Stomach smooth muscle (tissue), 2 donors: ENCODE data around the gene SSBP2.
"Not testable (repeated sequence)": the region's sequence is repeated elsewhere in the genome, so short reads cannot be mapped to it uniquely, and the experiment has no call there.

Experiments
- H3K27ac ChIP-seq: one replicate; pipeline ENCODE4 v1.7.0; 2013; ENCODE audit warnings: mild to moderate bottlenecking, low read length, inconsistent platforms
- H3K27me3 ChIP-seq, 2 donors: one replicate each; pipeline ENCODE4 v1.7.0; 2013; ENCODE audit warnings: low read length in 2 of 2; ENCODE audit not compliant: insufficient read depth in 2 of 2, control insufficient read depth in 1 of 2
- H3K36me3 ChIP-seq, 2 donors: one replicate each; pipeline ENCODE4 v1.7.0; 2013; ENCODE audit warnings: low read length in 2 of 2; ENCODE audit not compliant: control insufficient read depth in 2 of 2, insufficient read depth in 2 of 2
- H3K4me1 ChIP-seq: one replicate; pipeline ENCODE4 v1.7.0; 2013; ENCODE audit warnings: low read length; ENCODE audit not compliant: control insufficient read depth, insufficient read depth
- H3K4me3 ChIP-seq, 2 donors: one replicate each; pipeline ENCODE4 v1.7.0; 2013; ENCODE audit warnings: low read length in 2 of 2
- H3K9ac ChIP-seq, 2 donors: one replicate each; pipeline ENCODE4 v1.7.0; 2013; ENCODE audit warnings: low read length in 2 of 2, mild to moderate bottlenecking in 1 of 2
- H3K9me3 ChIP-seq, 2 donors: one replicate each; pipeline ENCODE4 v1.7.0; 2013; ENCODE audit warnings: low read length in 2 of 2; ENCODE audit not compliant: control insufficient read depth in 2 of 2
- donor health status: healthy.
- donor health status: Pancreatic carcinoma.

SSBP2 gene

GRCh38 chr5:81638471-81638870, 112.4 kb downstream of the SSBP2 start:
- H3K4me3 ChIP-seq, result no peak overlapping the region
- no peaks in the 10 kb centered on the region for H3K27me3 ChIP-seq
- no peaks in the 10 kb centered on the region for H3K9me3 ChIP-seq
- H3K36me3 ChIP-seq, result peaks cover 0 to 8% of the 10 kb centered on the region in 2 donors
- no peak overlapping the region for H3K27ac ChIP-seq
- no peak overlapping the region for H3K9ac ChIP-seq
- H3K4me1 ChIP-seq, result no peaks in the 10 kb centered on the region

GRCh38 chr5:81633891-81634290, 117.0 kb downstream of the SSBP2 start:
- no peak overlapping the region for H3K27ac ChIP-seq
- no peaks in the 10 kb centered on the region for H3K27me3 ChIP-seq
- H3K4me1 ChIP-seq, result no peaks in the 10 kb centered on the region
- H3K36me3 ChIP-seq, result peaks cover 0 to 8% of the 10 kb centered on the region in 2 donors
- no peak overlapping the region for H3K4me3 ChIP-seq
- no peaks in the 10 kb centered on the region for H3K9me3 ChIP-seq
- H3K9ac ChIP-seq, result no peak overlapping the region

DNA sequence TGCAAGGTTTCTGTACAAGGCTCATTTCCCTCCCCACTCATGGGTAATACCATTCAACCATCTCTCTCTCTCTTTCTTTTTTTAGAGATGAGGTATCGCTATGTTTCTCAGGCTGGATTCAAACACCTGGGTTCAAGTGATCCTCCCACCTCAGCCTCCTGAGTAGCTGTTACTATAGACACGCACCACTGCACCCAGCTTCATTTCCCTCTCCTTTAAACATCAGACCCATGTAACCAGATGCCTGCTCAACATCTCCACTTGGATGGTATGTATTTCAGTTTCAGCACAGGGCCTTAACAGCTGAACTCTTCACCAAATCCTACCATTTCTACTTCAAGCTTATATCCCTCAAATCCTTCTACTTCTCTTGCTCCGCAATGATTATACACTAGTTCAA, 117.4 kb downstream of the SSBP2 start:
- no peak overlapping the region for H3K4me3 ChIP-seq
- H3K36me3 ChIP-seq, result peaks cover 0 to 8% of the 10 kb centered on the region in 2 donors
- no peak overlapping the region for H3K9ac ChIP-seq

GRCh38 chr5:81632679-81633078, 118.2 kb downstream of the SSBP2 start:
- Histone ChIP-seq H3K27me3 (no peaks in the 10 kb centered on the region), H3K9ac (no peak overlapping the region), H3K4me3 (no peak overlapping the region), H3K4me1 (no peaks in the 10 kb centered on the region), H3K36me3 (peaks cover 0 to 8% of the 10 kb centered on the region in 2 donors), H3K27ac (no peak overlapping the region), H3K9me3 (no peaks in the 10 kb centered on the region)

More for the DNA sequence above, 117.4 kb downstream of the SSBP2 start:
- H3K4me1 ChIP-seq, result no peaks in the 10 kb centered on the region
- no peaks in the 10 kb centered on the region for H3K9me3 ChIP-seq
- H3K27me3 ChIP-seq, result no peaks in the 10 kb centered on the region
- H3K27ac ChIP-seq, result no peak overlapping the region

DNA sequence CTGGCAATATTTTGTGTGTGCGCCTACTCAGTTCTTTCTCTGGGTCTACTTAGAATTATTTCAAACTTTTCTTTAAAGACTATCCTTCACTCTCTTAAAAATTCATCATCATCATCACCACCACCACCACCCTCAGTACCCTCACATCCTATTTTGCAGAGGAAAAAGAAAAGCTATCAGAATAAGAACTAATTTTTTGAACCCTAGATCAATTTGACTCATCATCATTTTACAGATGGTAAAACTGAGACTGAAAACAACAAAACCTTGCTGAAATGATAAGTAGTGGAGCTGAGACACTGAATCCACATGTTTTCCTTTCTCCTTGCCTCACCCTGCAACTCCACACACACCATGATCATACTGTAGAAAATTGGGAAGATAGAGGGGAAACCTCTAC, 119.3 kb downstream of the SSBP2 start:
- H3K4me3 ChIP-seq, result no peak overlapping the region
- no peaks in the 10 kb centered on the region for H3K4me1 ChIP-seq
- H3K9ac ChIP-seq, result no peak overlapping the region
- peaks cover 0 to 8% of the 10 kb centered on the region in 2 donors for H3K36me3 ChIP-seq
- H3K27ac ChIP-seq, result no peak overlapping the region
- H3K9me3 ChIP-seq, result no peaks in the 10 kb centered on the region
- H3K27me3 ChIP-seq, result no peaks in the 10 kb centered on the region

- H3K27me3 ChIP-seq, result no peaks in the 10 kb centered on the region
- no peaks in the 10 kb centered on the region for H3K4me1 ChIP-seq
- no peak overlapping the region for H3K27ac ChIP-seq
- no peaks in the 10 kb centered on the region for H3K9me3 ChIP-seq
- no peak overlapping the region for H3K4me3 ChIP-seq
- no peak overlapping the region for H3K9ac ChIP-seq
- peaks cover 0 to 7% of the 10 kb centered on the region in 2 donors for H3K36me3 ChIP-seq
Measured at GRCh38 chr5:81631124-81631523, 119.8 kb downstream of the SSBP2 start.

DNA sequence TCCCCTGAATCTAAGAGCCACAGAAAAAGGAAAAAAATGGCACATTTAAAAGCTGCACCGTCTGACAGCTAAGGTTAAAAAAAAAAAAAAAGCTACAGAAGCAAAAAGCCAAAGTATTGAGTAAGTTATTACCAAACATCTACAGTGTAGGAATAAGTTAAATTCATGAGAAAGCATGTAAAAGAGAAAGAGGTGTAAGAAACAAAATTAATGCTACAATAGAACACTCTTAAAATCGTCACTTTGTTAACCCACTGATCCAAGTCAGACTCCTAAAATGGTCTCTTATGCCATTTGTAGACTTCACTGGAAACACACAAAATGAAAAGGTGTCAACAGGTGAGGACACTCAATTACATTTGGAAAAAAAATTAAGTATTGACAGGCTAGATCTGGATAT, 120.2 kb downstream of the SSBP2 start:
- H3K36me3 ChIP-seq, result peaks cover 0 to 4% of the 10 kb centered on the region in 2 donors
- no peaks in the 10 kb centered on the region for H3K4me1 ChIP-seq
- no peaks in the 10 kb centered on the region for H3K9me3 ChIP-seq
- H3K9ac ChIP-seq, result no peak overlapping the region
- H3K27me3 ChIP-seq, result no peaks in the 10 kb centered on the region
- no peak overlapping the region for H3K27ac ChIP-seq
- H3K4me3 ChIP-seq, result no peak overlapping the region

- Histone ChIP-seq H3K9me3 (no peaks in the 10 kb centered on the region), H3K9ac (no peak overlapping the region), H3K27ac (no peak overlapping the region), H3K4me3 (no peak overlapping the region), H3K27me3 (no peaks in the 10 kb centered on the region), H3K4me1 (no peaks in the 10 kb centered on the region), H3K36me3 (peaks cover 0 to 4% of the 10 kb centered on the region in 2 donors)
Measured at GRCh38 chr5:81629986-81630385, 120.9 kb downstream of the SSBP2 start.

GRCh38 chr5:81628061-81628460, 122.8 kb downstream of the SSBP2 start:
- not testable (repeated sequence) for H3K4me1 ChIP-seq, H3K36me3 ChIP-seq, H3K4me3 ChIP-seq, H3K27me3 ChIP-seq, H3K9ac ChIP-seq, H3K9me3 ChIP-seq, H3K27ac ChIP-seq

- Histone ChIP-seq H3K27ac (no peak overlapping the region), H3K9me3 (no peaks in the 10 kb centered on the region), H3K36me3 (no peaks in the 10 kb centered on the region), H3K4me1 (no peaks in the 10 kb centered on the region), H3K27me3 (no peaks in the 10 kb centered on the region), H3K9ac (no peak overlapping the region), H3K4me3 (no peak overlapping the region)
Measured at GRCh38 chr5:81626524-81626923, 124.4 kb downstream of the SSBP2 start.

DNA sequence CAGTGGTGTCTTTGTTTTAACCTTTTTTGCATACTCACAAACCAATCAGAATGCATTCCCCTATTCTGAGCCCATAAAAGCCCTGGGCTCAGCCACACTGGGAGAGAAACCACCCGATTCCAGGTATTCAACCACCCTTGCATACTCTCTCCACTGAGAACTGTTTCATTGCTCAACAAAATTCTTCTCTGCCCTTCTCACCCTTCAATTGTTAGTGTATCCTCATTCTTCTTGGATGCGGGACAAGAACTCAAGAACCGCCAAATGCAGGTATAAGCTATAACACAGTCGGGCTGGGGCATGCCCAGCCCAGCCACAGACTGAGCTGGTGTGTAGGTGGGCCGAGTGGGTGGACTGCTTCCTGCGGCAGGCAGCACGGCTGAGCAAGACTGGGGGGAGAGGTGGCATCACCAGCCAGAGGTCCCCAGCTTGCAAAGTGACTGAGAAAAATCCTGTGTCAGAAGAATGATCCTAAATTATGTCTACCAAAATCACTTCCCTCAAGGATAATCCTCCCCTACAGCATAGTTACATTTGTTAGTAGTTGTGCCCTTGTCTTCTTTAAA, 141.0 kb downstream of the SSBP2 start:
- Histone ChIP-seq H3K9ac (no peak overlapping the region), H3K9me3 (no peaks in the 10 kb centered on the region), H3K36me3 (peaks cover 0 to 12% of the 10 kb centered on the region in 2 donors), H3K4me1 (no peaks in the 10 kb centered on the region), H3K27me3 (no peaks in the 10 kb centered on the region), H3K4me3 (no peak overlapping the region), H3K27ac (no peak overlapping the region)
